ENCODE data around the gene USHBP1. TPM values are rescaled to one million over a fixed set of nuclear protein-coding genes. Genes with fewer than 3 reads are reported as not detected.

USHBP1 gene
- polyA plus RNA-seq, 2 of the 4 experiments (the other 2 are of a cell fraction), result 0.03 TPM; not detected in 1

- ChIA-PET POLR2A (no interaction called here), CTCF (interaction anchor here (0.7 to 5.1 kb wide), 5 partner anchors 9 to 80 kb away, joined by 3 to 77 read pairs (median 3); partner anchors contain the start of gene USHBP1)
- Histone ChIP-seq H3K27ac (no peak overlapping the region), H3K4me1 (no peaks in the 10 kb centered on the region), H3K9me3 (no peaks in the 10 kb centered on the region), H3K4me2 (no peak overlapping the region), H3K4me3 (no peak overlapping the region)
- FAIRE-seq (no peak), DNase-seq (ENCODE audit: low read depth in 1 of 2, low spot score in 1 of 2) (no peak), ATAC-seq (no peak)
- no peak for TF ChIP-seq EHMT2 (IDR thresholded peaks at IDR 0.05; ENCODE audit: low read depth)
- no peak for TF ChIP-seq HEYL (CRISPR knock-in tag; IDR thresholded peaks at IDR 0.05)
- no peak for TF ChIP-seq BHLHE40 (IDR thresholded peaks at IDR 0.05; ENCODE audit: low read depth, low read length)
- TF ChIP-seq MAX (IDR thresholded peaks at IDR 0.05), result no peak
- no peak for TF ChIP-seq RNF2 (IDR thresholded peaks at IDR 0.05; ENCODE audit: borderline replicate concordance, low read depth)
- no peak for TF ChIP-seq HMGXB4 (CRISPR knock-in tag; IDR thresholded peaks at IDR 0.05; ENCODE audit: borderline replicate concordance)
- no peak for TF ChIP-seq ELK1 (IDR thresholded peaks at IDR 0.05; ENCODE audit: low read depth, low read length)
- TF ChIP-seq MAZ (IDR thresholded peaks at IDR 0.05; ENCODE audit: borderline replicate concordance, low read depth, low read length), result no peak
- TF ChIP-seq RAD21 (conservative IDR thresholded peaks at IDR 0.05 in 1 of 2, IDR thresholded peaks at IDR 0.05 in 1 of 2), result no peak
- TF ChIP-seq FOSL2 (IDR thresholded peaks at IDR 0.05), result no peak
- no peak for TF ChIP-seq FOSL2 (CRISPR knock-in tag; IDR thresholded peaks at IDR 0.05)
- no peak for TF ChIP-seq CHD4 (IDR thresholded peaks at IDR 0.05; ENCODE audit: borderline replicate concordance)
- no peak for TF ChIP-seq PBX3 (IDR thresholded peaks at IDR 0.05)
- TF ChIP-seq REST (IDR thresholded peaks at IDR 0.05), result no peak
- no peak for TF ChIP-seq ZSCAN20 (CRISPR knock-in tag; IDR thresholded peaks at IDR 0.05)
- no peak for TF ChIP-seq MYC (IDR thresholded peaks at IDR 0.05; ENCODE audit: borderline replicate concordance, low read length)
- no peak for TF ChIP-seq NPAS2 (CRISPR knock-in tag; IDR thresholded peaks at IDR 0.05; ENCODE audit: borderline replicate concordance)
- no peak for TF ChIP-seq GATA3 (IDR thresholded peaks at IDR 0.05; ENCODE audit: borderline replicate concordance)
- no peak for TF ChIP-seq CBX8 (IDR thresholded peaks at IDR 0.05)
- no peak for TF ChIP-seq MAFK (IDR thresholded peaks at IDR 0.05; ENCODE audit: partially characterized antibody)
- WGBS (ENCODE audit: missing lambda C conversion rate), result 79% methylated on average over 17 of the region's 18 CpGs
Measured at GRCh38 chr19:17285415-17286135, 21.0 kb upstream of the USHBP1 start.
